SK-N-SH (cell line): ENCODE results near the gene JOSD2. TPM values are rescaled to one million over a fixed set of nuclear protein-coding genes. Genes with fewer than 3 reads are reported as not detected.

Experiments used
- CTCF ChIA-PET: fragments of 300-600, 350-600 bp; formaldehyde crosslinking; extraction: SDS; loops from one replicate; lab custom pipeline; 2021; lab: Yijun Ruan, JAX
- POLR2A ChIA-PET: fragments of 350-600 bp; sonication (Branson Sonifier 250); formaldehyde crosslinking; extraction: SDS; loops from one replicate; lab custom pipeline; 2020; ENCODE audit warnings: antibody characterized with exemption, inconsistent platforms; lab: Yijun Ruan, JAX
- DNase-seq: peaks from one replicate; pipeline ENCODE4 v3.0.0; 2012
- H2AFZ ChIP-seq: fragments of 200-600 bp; sonication (generic); 2 replicates; pipeline ENCODE4 v1.8.1; 2016; ENCODE audit warnings: antibody characterized with exemption, mild to moderate bottlenecking, low read depth
- H3F3A ChIP-seq: fragments of 200-600 bp; sonication (generic); replicated peaks from 2 replicates; pipeline ENCODE3; 2016; ENCODE audit warnings: antibody characterized with exemption, mild to moderate bottlenecking; ENCODE audit not compliant: insufficient read depth
- H3K27ac ChIP-seq, 2 experiments: fragments of 200-500 bp in 1 of 2; fragments of 200-600 bp in 1 of 2; sonication (Bioruptor generic) in 1 of 2; sonication (generic), shearing (Covaris generic) in 1 of 2; 2 replicates each; pipeline versions ENCODE4 v1.5.1 to v1.6.1; 2014 to 2016; ENCODE audit warnings: low read depth in 2 of 2, inconsistent platforms in 1 of 2, low read length in 1 of 2, mild to moderate bottlenecking in 1 of 2, mixed read lengths in 1 of 2
- H3K27me3 ChIP-seq: fragments of 200-600 bp; sonication (generic), shearing (Covaris generic); 2 replicates; pipeline ENCODE4 v1.6.1; 2016; ENCODE audit warnings: mixed run types; ENCODE audit not compliant: insufficient read depth
- H3K36me3 ChIP-seq, 2 experiments: fragments of 200-500 bp in 1 of 2; fragments of 200-600 bp in 1 of 2; sonication (Bioruptor generic) in 1 of 2; sonication (generic) in 1 of 2; replicated peaks in 1 of 2; 2 replicates each; pipeline versions ENCODE3 to v1.5.1; 2014 to 2016; ENCODE audit warnings: low read length in 1 of 2, mild to moderate bottlenecking in 1 of 2; ENCODE audit not compliant: insufficient read depth in 2 of 2, control insufficient read depth in 1 of 2
- H3K4me1 ChIP-seq, 2 experiments: fragments of 200-500 bp in 1 of 2; fragments of 200-600 bp in 1 of 2; sonication (Bioruptor generic) in 1 of 2; sonication (generic), shearing (Covaris generic) in 1 of 2; 2 replicates each; pipeline versions ENCODE4 v1.5.1 to v1.6.1; 2014 to 2016; ENCODE audit warnings: low read depth in 1 of 2, low read length in 1 of 2, mixed run types in 1 of 2; ENCODE audit not compliant: insufficient read depth in 2 of 2, control insufficient read depth in 1 of 2
- H3K4me2 ChIP-seq: fragments of 200-600 bp; sonication (generic), shearing (Covaris generic); 2 replicates; pipeline ENCODE4 v1.6.1; 2017; ENCODE audit warnings: mixed run types
- H3K4me3 ChIP-seq, 2 experiments: fragments of 200-500 bp in 1 of 2; fragments of 200-600 bp in 1 of 2; sonication (Bioruptor generic) in 1 of 2; sonication (generic), shearing (Covaris generic) in 1 of 2; 2 replicates each; pipeline versions ENCODE4 v1.5.1 to v1.8.1; 2014 to 2016; ENCODE audit warnings: low read depth in 2 of 2, inconsistent platforms in 1 of 2, low read length in 1 of 2, mild to moderate bottlenecking in 1 of 2, mixed read lengths in 1 of 2, moderate library complexity in 1 of 2
- H3K79me2 ChIP-seq: fragments of 200-600 bp; sonication (generic); 2 replicates; pipeline ENCODE4 v1.8.1; 2017; ENCODE audit warnings: mild to moderate bottlenecking; ENCODE audit not compliant: insufficient read depth
- H3K9ac ChIP-seq: fragments of 200-600 bp; sonication (generic); 2 replicates; pipeline ENCODE4 v1.6.1; 2017; ENCODE audit warnings: mixed run types
- H3K9me2 ChIP-seq: fragments of 200-600 bp; sonication (generic); 2 replicates; pipeline ENCODE4 v1.6.1; 2017; ENCODE audit warnings: mixed run types
- H3K9me3 ChIP-seq: fragments of 200-600 bp; sonication (generic); 2 replicates; pipeline ENCODE4 v1.6.1; 2017; ENCODE audit warnings: mixed run types, mild to moderate bottlenecking, moderate library complexity
- H4K20me1 ChIP-seq: fragments of 200-600 bp; sonication (generic); 2 replicates; pipeline ENCODE4 v1.6.1; 2017; ENCODE audit warnings: mild to moderate bottlenecking, mixed run types; ENCODE audit not compliant: insufficient read depth
- CHD2 ChIP-seq: fragments of 150-350 bp; IDR thresholded peaks from 2 replicates; pipeline ENCODE4 v1.6.1; 2018; ENCODE audit warnings: low read length; ENCODE audit not compliant: partially characterized antibody
- ELF1 ChIP-seq: IDR thresholded peaks from 2 replicates; pipeline ENCODE4 v1.4.0; 2012
- EP300 ChIP-seq, 2 experiments: IDR thresholded peaks; 2 replicates each; pipeline versions ENCODE4 v1.4.0 to v1.6.1; 2012; ENCODE audit warnings: borderline replicate concordance in 1 of 2, low read depth in 1 of 2, low read length in 1 of 2
- EZH2phosphoT487 ChIP-seq: fragments of 200-600 bp; sonication (generic); IDR thresholded peaks from 2 replicates; pipeline ENCODE4 v1.6.1; 2017; ENCODE audit warnings: low read depth, mixed run types, mild to moderate bottlenecking, antibody characterized with exemption, moderate library complexity, borderline replicate concordance
- FOXJ3 ChIP-seq: sonication (generic); formaldehyde crosslinking; IDR thresholded peaks from 2 replicates; pipeline ENCODE4 v1.5.1; 2020; ENCODE audit warnings: mild to moderate bottlenecking, missing genetic modification reagents
- FOXM1 ChIP-seq: IDR thresholded peaks from 2 replicates; pipeline ENCODE4 v1.4.0; 2012; ENCODE audit warnings: low read depth, mild to moderate bottlenecking
- GATA2 ChIP-seq: sonication (generic); formaldehyde crosslinking; IDR thresholded peaks from 2 replicates; pipeline ENCODE4 v1.5.0; 2020; ENCODE audit warnings: mild to moderate bottlenecking, missing genetic modification reagents
- JUND ChIP-seq: IDR thresholded peaks from 2 replicates; pipeline ENCODE4 v1.4.0; 2012
- MEF2A ChIP-seq: IDR thresholded peaks from 2 replicates; pipeline ENCODE4 v1.4.0; 2012; ENCODE audit warnings: low read depth, borderline replicate concordance
- MXI1 ChIP-seq: IDR thresholded peaks from 2 replicates; pipeline ENCODE4 v1.6.1; 2012; ENCODE audit warnings: mild to moderate bottlenecking, low read depth, low read length, improper control_type of control experiment
- NRF1 ChIP-seq: IDR thresholded peaks from 2 replicates; pipeline ENCODE4 v1.6.1; 2012; ENCODE audit warnings: low read depth, mild to moderate bottlenecking, low read length
- POLR2AphosphoS5 ChIP-seq: IDR thresholded peaks from 2 replicates; pipeline ENCODE4 v1.6.1; 2012; ENCODE audit warnings: low read depth, low read length
- RXRA ChIP-seq: IDR thresholded peaks from 2 replicates; pipeline ENCODE4 v1.4.0; 2012; ENCODE audit warnings: low read depth, mild to moderate bottlenecking, borderline replicate concordance
- SIN3A ChIP-seq: IDR thresholded peaks from 2 replicates; pipeline ENCODE4 v1.6.1; 2012; ENCODE audit warnings: low read depth, mild to moderate bottlenecking, low read length, moderate library complexity, borderline replicate concordance
- SMC3 ChIP-seq: IDR thresholded peaks from 2 replicates; pipeline ENCODE4 v1.6.1; 2012; ENCODE audit warnings: low read depth, low read length, improper control_type of control experiment
- TAF1 ChIP-seq: IDR thresholded peaks from 2 replicates; pipeline ENCODE4 v1.6.1; 2012; ENCODE audit warnings: low read depth, mild to moderate bottlenecking, low read length, moderate library complexity, borderline replicate concordance
- TCF12 ChIP-seq: IDR thresholded peaks from 2 replicates; pipeline ENCODE4 v1.4.0; 2012
- YY1 ChIP-seq: IDR thresholded peaks from 2 replicates; pipeline ENCODE4 v1.4.0; 2012; ENCODE audit warnings: low read depth, mild to moderate bottlenecking
- WGBS: methylation state at CpG from one replicate; pipeline ENCODE4 v1.1.6; 2017; ENCODE audit warnings: low lambda C conversion rate; 5-methylcytosine and 5-hydroxymethylcytosine counted together
- polyA plus RNA-seq, 3 experiments: library from polyadenylated mRNA; depleted of rRNA; stranded (reverse); fragments of >200 nt; gene quantifications; 2 replicates each; pipeline ENCODE4 v1.2.3, GENCODE V29; 2012
- TF ChIP-seq, protein P1 (sequence below): IDR thresholded peaks from 2 replicates; pipeline ENCODE4 v1.6.1; 2012; ENCODE audit warnings: mild to moderate bottlenecking, low read depth, low read length, moderate library complexity
- TF ChIP-seq, protein P2 (sequence below): IDR thresholded peaks from 2 replicates; pipeline ENCODE4 v1.4.0; 2012; ENCODE audit warnings: low read depth, borderline replicate concordance
- TF ChIP-seq, protein P3 (sequence below): fragments of 150-350 bp; IDR thresholded peaks from 2 replicates; pipeline ENCODE4 v1.6.1; 2017; ENCODE audit warnings: antibody characterized with exemption, low read length, low read depth, borderline replicate concordance
- TF ChIP-seq, protein P4 (sequence below): fragments of 200-600 bp; sonication (generic); IDR thresholded peaks from 2 replicates; pipeline ENCODE4 v1.6.1; 2017; ENCODE audit warnings: antibody characterized with exemption, mild to moderate bottlenecking, moderate library complexity
- TF ChIP-seq, protein P5 (sequence below): IDR thresholded peaks from 2 replicates; pipeline ENCODE4; 2012

The JOSD2 gene
- polyA plus RNA-seq, 1 of the 3 experiments (the other 2 are of a cell fraction), result 81.2 TPM

DNA sequence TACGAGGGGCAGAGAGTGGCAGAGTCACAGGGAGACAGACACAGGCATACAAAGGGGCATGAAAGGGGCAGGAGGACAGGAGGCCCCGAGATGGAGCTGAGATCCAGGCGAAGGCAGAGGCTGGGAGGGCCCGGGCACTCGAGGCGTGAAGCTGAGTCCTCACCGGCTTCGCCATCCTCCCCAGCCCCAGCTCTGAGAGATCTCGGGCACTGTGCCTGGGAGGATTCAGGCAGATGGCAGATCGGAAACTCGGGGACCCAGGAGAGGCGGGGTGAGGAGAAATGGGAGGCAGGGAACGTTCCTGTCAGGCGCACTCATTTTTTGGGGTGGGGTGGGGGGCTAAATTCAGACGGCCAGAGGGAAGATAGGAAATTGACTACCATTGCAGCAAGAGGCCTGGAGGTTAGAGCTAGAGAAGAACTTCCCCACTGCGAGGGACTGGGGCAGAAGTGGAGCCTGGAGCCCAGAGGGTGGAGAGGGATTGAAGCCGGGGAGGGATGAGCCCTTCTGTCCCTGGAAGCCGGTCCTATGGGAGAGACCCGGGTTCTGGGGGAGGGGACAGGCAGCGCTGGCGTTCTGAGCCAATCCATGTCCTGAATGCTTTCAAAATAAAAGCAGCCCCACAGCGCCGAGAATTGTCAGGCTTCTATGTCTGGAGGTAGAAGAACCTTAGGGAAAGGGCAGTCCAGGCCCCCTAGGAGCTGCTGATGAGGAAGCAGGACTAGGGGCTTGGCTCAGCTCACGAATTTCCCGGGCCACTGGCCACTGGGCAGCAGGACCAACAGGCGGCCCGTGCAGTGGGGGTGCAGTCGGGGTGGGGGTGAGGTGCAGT lies 44.7 kb upstream of the JOSD2 start (continued):
- TF ChIP-seq, protein P1, sequence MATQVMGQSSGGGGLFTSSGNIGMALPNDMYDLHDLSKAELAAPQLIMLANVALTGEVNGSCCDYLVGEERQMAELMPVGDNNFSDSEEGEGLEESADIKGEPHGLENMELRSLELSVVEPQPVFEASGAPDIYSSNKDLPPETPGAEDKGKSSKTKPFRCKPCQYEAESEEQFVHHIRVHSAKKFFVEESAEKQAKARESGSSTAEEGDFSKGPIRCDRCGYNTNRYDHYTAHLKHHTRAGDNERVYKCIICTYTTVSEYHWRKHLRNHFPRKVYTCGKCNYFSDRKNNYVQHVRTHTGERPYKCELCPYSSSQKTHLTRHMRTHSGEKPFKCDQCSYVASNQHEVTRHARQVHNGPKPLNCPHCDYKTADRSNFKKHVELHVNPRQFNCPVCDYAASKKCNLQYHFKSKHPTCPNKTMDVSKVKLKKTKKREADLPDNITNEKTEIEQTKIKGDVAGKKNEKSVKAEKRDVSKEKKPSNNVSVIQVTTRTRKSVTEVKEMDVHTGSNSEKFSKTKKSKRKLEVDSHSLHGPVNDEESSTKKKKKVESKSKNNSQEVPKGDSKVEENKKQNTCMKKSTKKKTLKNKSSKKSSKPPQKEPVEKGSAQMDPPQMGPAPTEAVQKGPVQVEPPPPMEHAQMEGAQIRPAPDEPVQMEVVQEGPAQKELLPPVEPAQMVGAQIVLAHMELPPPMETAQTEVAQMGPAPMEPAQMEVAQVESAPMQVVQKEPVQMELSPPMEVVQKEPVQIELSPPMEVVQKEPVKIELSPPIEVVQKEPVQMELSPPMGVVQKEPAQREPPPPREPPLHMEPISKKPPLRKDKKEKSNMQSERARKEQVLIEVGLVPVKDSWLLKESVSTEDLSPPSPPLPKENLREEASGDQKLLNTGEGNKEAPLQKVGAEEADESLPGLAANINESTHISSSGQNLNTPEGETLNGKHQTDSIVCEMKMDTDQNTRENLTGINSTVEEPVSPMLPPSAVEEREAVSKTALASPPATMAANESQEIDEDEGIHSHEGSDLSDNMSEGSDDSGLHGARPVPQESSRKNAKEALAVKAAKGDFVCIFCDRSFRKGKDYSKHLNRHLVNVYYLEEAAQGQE, result no peak
- no peak for TF ChIP-seq SIN3A
- no peak for TF ChIP-seq TAF1
- no peak for TF ChIP-seq MEF2A

DNA sequence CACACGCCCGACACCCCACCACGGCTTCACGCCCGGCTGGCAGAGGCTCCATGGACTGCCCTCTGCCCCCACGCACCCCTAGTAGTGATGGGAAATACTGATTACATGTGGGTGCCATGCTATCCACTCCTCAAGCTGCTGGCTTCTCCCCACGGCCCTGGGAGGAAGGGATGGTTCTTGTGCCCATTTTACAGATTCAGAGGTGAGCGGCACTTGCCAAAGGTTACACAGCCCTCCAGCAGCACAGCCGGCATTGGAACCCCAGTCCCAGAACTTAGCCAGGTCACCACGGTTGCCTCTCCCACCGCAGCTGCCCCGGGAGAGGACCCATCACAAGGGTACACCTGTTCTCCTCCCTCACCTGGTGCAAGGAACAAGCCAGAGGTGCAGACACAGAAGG lies 44.0 kb upstream of the JOSD2 start:
- CTCF ChIA-PET, result interaction anchor here (2.1 to 10.3 kb wide), 9 partner anchors 8 to 228 kb away, joined by 11 to 170 read pairs (median 18); partner anchors contain the start of genes ASPDH and JOSD2
- POLR2A ChIA-PET, result no interaction called here
- no peaks in the 10 kb centered on the region for H3F3A ChIP-seq

More for the DNA sequence above, 44.0 kb upstream of the JOSD2 start:
- H4K20me1 ChIP-seq, result peaks cover 8% of the 10 kb centered on the region; the same call in 1 of the 2 replicates
- peaks cover 0 to 20% of the 10 kb centered on the region in 2 experiments; a peak in 1 of 4 replicates for H3K4me1 ChIP-seq
- H3K4me3 ChIP-seq, result no peak overlapping the region
- no peaks in the 10 kb centered on the region for H3K36me3 ChIP-seq
- no peak overlapping the region for H2AFZ ChIP-seq
- no peaks in the 10 kb centered on the region for H3K27me3 ChIP-seq
- H3K4me2 ChIP-seq, result no peak overlapping the region
- H3K9ac ChIP-seq, result no peak overlapping the region
- H3K79me2 ChIP-seq, result no peaks in the 10 kb centered on the region
- 74% methylated on average over 4 of the region's 12 CpGs for WGBS
- TF ChIP-seq, protein P2, sequence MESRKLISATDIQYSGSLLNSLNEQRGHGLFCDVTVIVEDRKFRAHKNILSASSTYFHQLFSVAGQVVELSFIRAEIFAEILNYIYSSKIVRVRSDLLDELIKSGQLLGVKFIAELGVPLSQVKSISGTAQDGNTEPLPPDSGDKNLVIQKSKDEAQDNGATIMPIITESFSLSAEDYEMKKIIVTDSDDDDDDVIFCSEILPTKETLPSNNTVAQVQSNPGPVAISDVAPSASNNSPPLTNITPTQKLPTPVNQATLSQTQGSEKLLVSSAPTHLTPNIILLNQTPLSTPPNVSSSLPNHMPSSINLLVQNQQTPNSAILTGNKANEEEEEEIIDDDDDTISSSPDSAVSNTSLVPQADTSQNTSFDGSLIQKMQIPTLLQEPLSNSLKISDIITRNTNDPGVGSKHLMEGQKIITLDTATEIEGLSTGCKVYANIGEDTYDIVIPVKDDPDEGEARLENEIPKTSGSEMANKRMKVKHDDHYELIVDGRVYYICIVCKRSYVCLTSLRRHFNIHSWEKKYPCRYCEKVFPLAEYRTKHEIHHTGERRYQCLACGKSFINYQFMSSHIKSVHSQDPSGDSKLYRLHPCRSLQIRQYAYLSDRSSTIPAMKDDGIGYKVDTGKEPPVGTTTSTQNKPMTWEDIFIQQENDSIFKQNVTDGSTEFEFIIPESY, result no peak
- TF ChIP-seq ELF1, result no peak
- TF ChIP-seq, protein P3, sequence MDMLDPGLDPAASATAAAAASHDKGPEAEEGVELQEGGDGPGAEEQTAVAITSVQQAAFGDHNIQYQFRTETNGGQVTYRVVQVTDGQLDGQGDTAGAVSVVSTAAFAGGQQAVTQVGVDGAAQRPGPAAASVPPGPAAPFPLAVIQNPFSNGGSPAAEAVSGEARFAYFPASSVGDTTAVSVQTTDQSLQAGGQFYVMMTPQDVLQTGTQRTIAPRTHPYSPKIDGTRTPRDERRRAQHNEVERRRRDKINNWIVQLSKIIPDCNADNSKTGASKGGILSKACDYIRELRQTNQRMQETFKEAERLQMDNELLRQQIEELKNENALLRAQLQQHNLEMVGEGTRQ, result no peak
- TF ChIP-seq YY1, result no peak
- no peak for TF ChIP-seq CHD2
- TF ChIP-seq FOXJ3 (CRISPR knock-in tag), result no peak
- no peak for TF ChIP-seq POLR2AphosphoS5
- no peak for TF ChIP-seq RXRA
- TF ChIP-seq EZH2phosphoT487, result no peak
- no peak for TF ChIP-seq TCF12
- TF ChIP-seq NRF1, result no peak
- no peak for TF ChIP-seq SMC3
- TF ChIP-seq, protein P4, sequence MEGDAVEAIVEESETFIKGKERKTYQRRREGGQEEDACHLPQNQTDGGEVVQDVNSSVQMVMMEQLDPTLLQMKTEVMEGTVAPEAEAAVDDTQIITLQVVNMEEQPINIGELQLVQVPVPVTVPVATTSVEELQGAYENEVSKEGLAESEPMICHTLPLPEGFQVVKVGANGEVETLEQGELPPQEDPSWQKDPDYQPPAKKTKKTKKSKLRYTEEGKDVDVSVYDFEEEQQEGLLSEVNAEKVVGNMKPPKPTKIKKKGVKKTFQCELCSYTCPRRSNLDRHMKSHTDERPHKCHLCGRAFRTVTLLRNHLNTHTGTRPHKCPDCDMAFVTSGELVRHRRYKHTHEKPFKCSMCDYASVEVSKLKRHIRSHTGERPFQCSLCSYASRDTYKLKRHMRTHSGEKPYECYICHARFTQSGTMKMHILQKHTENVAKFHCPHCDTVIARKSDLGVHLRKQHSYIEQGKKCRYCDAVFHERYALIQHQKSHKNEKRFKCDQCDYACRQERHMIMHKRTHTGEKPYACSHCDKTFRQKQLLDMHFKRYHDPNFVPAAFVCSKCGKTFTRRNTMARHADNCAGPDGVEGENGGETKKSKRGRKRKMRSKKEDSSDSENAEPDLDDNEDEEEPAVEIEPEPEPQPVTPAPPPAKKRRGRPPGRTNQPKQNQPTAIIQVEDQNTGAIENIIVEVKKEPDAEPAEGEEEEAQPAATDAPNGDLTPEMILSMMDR, result no peak
- TF ChIP-seq GATA2 (CRISPR knock-in tag), result no peak
- no peak for TF ChIP-seq EP300 (IDR thresholded peaks at IDR 0.05; ENCODE audit: borderline replicate concordance in 1 of 2, low read depth in 1 of 2, low read length in 1 of 2)
- TF ChIP-seq, protein P5, sequence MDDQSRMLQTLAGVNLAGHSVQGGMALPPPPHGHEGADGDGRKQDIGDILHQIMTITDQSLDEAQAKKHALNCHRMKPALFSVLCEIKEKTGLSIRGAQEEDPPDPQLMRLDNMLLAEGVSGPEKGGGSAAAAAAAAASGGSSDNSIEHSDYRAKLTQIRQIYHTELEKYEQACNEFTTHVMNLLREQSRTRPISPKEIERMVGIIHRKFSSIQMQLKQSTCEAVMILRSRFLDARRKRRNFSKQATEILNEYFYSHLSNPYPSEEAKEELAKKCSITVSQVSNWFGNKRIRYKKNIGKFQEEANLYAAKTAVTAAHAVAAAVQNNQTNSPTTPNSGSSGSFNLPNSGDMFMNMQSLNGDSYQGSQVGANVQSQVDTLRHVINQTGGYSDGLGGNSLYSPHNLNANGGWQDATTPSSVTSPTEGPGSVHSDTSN, result no peak
- TF ChIP-seq JUND, result no peak
- no peak for TF ChIP-seq MXI1
- TF ChIP-seq FOXM1, result no peak
- H3K9me3 ChIP-seq, result no peaks in the 10 kb centered on the region
- DNase-seq, result no peak
- H3K9me2 ChIP-seq, result no peaks in the 10 kb centered on the region
- H3K27ac ChIP-seq, result no peak overlapping the region
